Measurements from ENCODE around the gene DOCK3. TPM values are rescaled to one million over a fixed set of nuclear protein-coding genes. Genes with fewer than 3 reads are reported as not detected.
"Not testable (repeated sequence)": the region's sequence is repeated elsewhere in the genome, so short reads cannot be mapped to it uniquely, and the experiment has no call there.

DOCK3 gene
- total RNA-seq, 3 donors from 2014 or later: 0.17 to 6.1 (median 0.20) TPM

DNA sequence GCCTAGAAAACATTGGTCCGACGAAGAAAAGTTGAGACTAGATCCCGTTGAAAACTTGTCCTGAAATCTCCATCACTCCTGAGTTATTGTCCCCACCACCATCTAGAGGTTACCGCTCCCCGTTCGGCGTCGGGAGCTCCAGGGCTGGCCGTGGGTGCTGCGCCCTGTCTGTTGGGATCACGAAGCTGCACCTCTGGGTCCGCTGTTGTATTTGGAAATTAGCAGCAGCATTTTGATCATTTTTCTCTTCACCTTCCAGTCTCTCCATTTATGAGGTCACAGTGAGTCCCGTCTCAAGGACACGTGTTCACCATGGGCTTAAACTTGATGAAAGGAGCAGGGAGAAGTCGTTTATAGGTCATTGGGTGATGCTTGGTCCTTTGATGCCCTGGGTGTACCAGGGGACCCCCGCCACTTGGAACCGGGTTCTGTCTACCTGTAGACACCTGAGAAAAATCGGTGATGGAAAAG lies 710.9 kb downstream of the DOCK3 start:
- Histone ChIP-seq H3K36me3 (ENCODE audit: low read depth) (no peaks in the 10 kb centered on the region), H3K9me3 (no peaks in the 10 kb centered on the region), H3K4me1 (ENCODE audit: low read depth) (peaks cover 40% of the 10 kb centered on the region), H3K4me3 (peak overlapping the region; percentile 47)
- TF ChIP-seq, protein P1, sequence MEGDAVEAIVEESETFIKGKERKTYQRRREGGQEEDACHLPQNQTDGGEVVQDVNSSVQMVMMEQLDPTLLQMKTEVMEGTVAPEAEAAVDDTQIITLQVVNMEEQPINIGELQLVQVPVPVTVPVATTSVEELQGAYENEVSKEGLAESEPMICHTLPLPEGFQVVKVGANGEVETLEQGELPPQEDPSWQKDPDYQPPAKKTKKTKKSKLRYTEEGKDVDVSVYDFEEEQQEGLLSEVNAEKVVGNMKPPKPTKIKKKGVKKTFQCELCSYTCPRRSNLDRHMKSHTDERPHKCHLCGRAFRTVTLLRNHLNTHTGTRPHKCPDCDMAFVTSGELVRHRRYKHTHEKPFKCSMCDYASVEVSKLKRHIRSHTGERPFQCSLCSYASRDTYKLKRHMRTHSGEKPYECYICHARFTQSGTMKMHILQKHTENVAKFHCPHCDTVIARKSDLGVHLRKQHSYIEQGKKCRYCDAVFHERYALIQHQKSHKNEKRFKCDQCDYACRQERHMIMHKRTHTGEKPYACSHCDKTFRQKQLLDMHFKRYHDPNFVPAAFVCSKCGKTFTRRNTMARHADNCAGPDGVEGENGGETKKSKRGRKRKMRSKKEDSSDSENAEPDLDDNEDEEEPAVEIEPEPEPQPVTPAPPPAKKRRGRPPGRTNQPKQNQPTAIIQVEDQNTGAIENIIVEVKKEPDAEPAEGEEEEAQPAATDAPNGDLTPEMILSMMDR (IDR thresholded peaks at IDR 0.05): no peak
- DNase-seq (peak in 1 of 3 donors; percentile 49), ATAC-seq (no peak)
- intact Hi-C loops (cut with DNase I, micrococcal nuclease): loop anchor here in 1 of 2 donors (5.0 kb wide), 1 partner anchor 773 kb away; the partner anchor contains the start of gene CISH

DNA sequence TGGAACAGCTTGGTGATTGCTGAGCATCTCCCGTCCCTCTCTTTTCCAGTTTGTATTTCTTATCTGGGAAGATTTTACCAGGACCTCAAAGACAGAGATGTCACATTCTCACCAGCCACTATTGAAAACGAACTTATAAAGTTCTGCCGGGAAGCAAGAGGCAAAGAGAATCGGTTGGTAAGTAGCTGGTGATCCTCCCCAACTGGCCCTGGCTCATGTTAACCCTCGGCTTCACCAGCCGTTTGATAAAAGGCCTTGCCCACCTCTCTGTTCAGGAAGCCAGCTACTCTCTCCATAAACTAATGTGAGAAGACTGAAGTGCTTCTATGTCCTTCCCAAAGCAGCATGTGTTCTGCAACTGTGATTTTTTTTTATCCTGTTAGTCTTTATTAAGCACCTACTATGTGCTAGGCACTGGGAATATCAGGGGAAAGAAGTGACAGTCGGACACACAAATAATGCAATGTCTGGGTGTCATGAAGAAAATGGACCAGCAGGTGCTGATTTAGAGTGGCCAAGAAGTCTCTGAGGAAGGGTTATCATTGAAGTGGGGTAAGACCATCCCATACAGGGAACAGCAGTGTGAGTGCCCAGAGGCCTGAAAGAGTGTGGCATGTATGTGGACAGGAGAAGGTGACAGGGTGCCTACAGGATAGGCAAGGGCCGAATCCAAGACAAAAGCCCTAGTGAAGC lies 711.6 kb downstream of the DOCK3 start:
- Histone ChIP-seq H3K4me3 (no peak overlapping the region), H3K4me1 (ENCODE audit: low read depth) (peaks cover 43% of the 10 kb centered on the region), H3K36me3 (ENCODE audit: low read depth) (no peaks in the 10 kb centered on the region), H3K9me3 (no peaks in the 10 kb centered on the region)
- no peak for ATAC-seq
- TF ChIP-seq, protein P1 (IDR thresholded peaks at IDR 0.05): no peak
- intact Hi-C loops (cut with DNase I, micrococcal nuclease): loop anchor here in 1 of 2 donors (5.0 kb wide), 1 partner anchor 774 kb away; the partner anchor contains the start of gene CISH
- DNase-seq: no peak

DNA sequence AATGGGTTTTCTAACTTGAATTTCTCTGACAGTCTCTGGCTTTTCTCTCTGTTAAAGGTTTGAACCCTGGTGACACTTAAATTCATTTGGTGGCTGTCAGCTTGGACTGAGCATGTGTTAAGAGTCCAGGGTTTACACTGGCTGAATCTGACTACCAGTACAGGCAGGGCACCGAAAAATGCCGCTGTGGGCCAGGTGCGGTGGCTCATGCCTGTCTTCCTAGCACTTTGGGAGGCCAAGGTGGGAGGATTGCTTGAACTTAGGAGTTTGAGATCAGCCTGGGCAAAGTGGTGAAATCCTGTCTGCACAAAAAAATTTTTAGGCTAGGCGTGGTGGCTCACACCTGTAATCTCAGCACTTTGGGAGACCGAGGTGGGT lies 712.1 kb downstream of the DOCK3 start:
- ATAC-seq (no peak), DNase-seq (peak in 1 of 3 donors; percentile 31)
- Histone ChIP-seq H3K4me3 (no peak overlapping the region), H3K36me3 (ENCODE audit: low read depth) (no peaks in the 10 kb centered on the region), H3K9me3 (no peaks in the 10 kb centered on the region), H3K4me1 (ENCODE audit: low read depth) (peaks cover 44% of the 10 kb centered on the region)
- TF ChIP-seq, protein P1 (IDR thresholded peaks at IDR 0.05): no peak
- intact Hi-C loops (cut with DNase I, micrococcal nuclease): loop anchor here in 1 of 2 donors (5.0 kb wide), 1 partner anchor 775 kb away; the partner anchor contains the start of gene CISH

DNA sequence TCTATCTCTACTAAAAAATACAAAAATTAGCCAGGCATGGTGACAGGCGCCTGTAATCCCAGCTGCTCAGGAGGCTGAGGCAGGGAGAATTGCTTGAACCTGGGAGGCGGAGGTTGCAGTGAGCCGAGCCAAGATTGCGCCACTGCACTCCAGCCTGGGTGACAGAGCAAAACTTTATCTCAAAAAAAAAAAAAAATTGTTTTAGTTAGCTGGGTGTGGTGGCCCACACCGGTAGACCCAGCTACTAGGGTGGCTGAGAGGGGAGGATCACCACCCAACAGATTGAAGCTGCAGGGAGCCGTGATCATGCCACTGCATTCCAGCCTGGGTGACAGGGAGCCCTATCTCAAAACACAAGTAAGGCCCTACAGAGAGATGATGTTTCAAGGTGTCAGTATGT lies 712.6 kb downstream of the DOCK3 start:
- H3K4me3 ChIP-seq; ATAC-seq; DNase-seq; H3K9me3 ChIP-seq; H3K36me3 ChIP-seq (ENCODE audit: low read depth): not testable (repeated sequence)
- intact Hi-C loops (cut with DNase I, micrococcal nuclease): loop anchor here in 1 of 2 donors (5.0 kb wide), 1 partner anchor 775 kb away; the partner anchor contains the start of gene CISH
- peaks cover 48% of the 10 kb centered on the region for H3K4me1 ChIP-seq (ENCODE audit: low read depth)

DNA sequence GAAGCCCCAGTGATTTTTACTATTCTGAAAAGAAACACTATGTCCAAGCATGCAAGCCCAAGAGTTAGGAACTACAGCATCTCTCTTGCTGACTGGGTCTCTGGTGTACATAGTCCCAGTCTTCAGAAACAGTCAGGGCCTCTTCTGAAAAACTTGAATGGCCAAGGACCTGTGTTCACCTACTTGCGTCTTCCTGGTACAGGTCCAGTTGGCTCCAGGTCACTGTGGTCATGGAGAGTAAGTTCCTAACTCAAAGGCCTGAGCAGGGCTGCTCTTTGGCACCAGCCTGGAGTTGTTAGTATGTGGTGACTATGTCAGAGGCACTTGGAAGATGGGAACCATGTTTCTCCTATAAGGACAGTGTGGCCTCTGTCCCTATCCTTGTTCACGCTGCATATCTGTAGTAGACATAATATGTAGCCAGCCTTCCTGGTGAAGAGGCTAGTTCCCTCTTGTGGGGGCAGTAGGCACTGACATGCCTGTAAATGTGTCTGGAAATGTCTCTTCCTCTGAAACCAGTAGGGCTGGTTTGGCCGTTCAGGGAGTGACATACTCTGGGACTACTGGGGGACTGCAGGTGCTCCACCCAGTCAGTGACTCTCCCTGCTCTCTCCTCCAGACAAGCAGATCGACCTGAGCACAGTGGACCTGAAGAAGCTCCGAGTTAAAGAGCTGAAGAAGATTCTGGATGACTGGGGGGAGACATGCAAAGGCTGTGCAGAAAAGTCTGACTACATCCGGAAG lies 713.7 kb downstream of the DOCK3 start:
- Histone ChIP-seq H3K9me3 (no peaks in the 10 kb centered on the region), H3K4me3 (no peak overlapping the region), H3K36me3 (ENCODE audit: low read depth) (no peaks in the 10 kb centered on the region), H3K4me1 (ENCODE audit: low read depth) (peaks cover 58% of the 10 kb centered on the region)
- DNase-seq: peak in 2 of 3 donors; percentile 64 to 81
- TF ChIP-seq, protein P1 (IDR thresholded peaks at IDR 0.05): peak; percentile 16
- peak; percentile 39 for ATAC-seq
- intact Hi-C loops (cut with DNase I, micrococcal nuclease): loop anchor here in 1 of 2 donors (5.0 kb wide), 1 partner anchor 776 kb away; the partner anchor contains the start of gene CISH

All from mucosa of descending colon (tissue), 3 donors.